Breast epithelium (tissue), 4 donors: Measurements from ENCODE around the gene DYRK1A. TPM values are rescaled to one million over a fixed set of nuclear protein-coding genes. Genes with fewer than 3 reads are reported as not detected.
"Not testable (repeated sequence)": the region's sequence is repeated elsewhere in the genome, so short reads cannot be mapped to it uniquely, and the experiment has no call there.

Experiments used
- DNase-seq, 2 donors: peaks; one replicate each; pipeline ENCODE4 v3.0.0-alpha.2; 2019; ENCODE audit warnings: low spot score in 2 of 2
- H3K27ac ChIP-seq, 2 donors: fragments of 200-600 bp; sonication (generic) in 1 of 2; one replicate each; pipeline ENCODE4 v1.5.1; 2016 to 2019; ENCODE audit warnings: mild to moderate bottlenecking in 1 of 2
- H3K27me3 ChIP-seq, 2 donors: fragments of 200-600 bp; sonication (generic) in 1 of 2; one replicate each; pipeline versions ENCODE4 v1.5.1 to v1.6.0; 2017 to 2019; ENCODE audit warnings: control low read depth in 1 of 2, mild to moderate bottlenecking in 1 of 2
- H3K36me3 ChIP-seq: fragments of 200-600 bp; one replicate; pipeline ENCODE4 v1.5.1; 2019
- H3K4me1 ChIP-seq, 2 donors: fragments of 200-600 bp; sonication (generic); one replicate each; pipeline ENCODE4 v1.5.1; 2016 to 2019; ENCODE audit warnings: control low read depth in 1 of 2
- H3K4me3 ChIP-seq, 3 donors: fragments of 200-600 bp; sonication (generic); 1 replicate in 2 of 3; 2 replicates in 1 of 3; pipeline ENCODE4 v1.5.1; 2016 to 2019; ENCODE audit warnings: mild to moderate bottlenecking in 3 of 3, moderate library complexity in 2 of 3
- H3K9me3 ChIP-seq, 2 donors: fragments of 200-600 bp; sonication (generic) in 1 of 2; one replicate each; pipeline ENCODE4 v1.5.1; 2016 to 2019; ENCODE audit warnings: control low read depth in 1 of 2
- CTCF ChIP-seq, 3 donors: fragments of 450-650 bp; IDR thresholded peaks; one replicate each; pipeline ENCODE4 v1.5.1; 2016 to 2017; ENCODE audit warnings: antibody characterized with exemption in 3 of 3, mild to moderate bottlenecking in 3 of 3, moderate library complexity in 3 of 3
- POLR2A ChIP-seq: fragments of 450-650 bp; IDR thresholded peaks from one replicate; pipeline ENCODE4 v1.6.1; 2016; ENCODE audit warnings: antibody characterized with exemption, mild to moderate bottlenecking, moderate library complexity
- POLR2AphosphoS5 ChIP-seq, 3 donors: sonication (generic); formaldehyde crosslinking; IDR thresholded peaks; one replicate each; pipeline ENCODE4 v1.6.1; 2017; ENCODE audit warnings: antibody characterized with exemption in 3 of 3
- intact Hi-C: fragments of 100-400 bp; cut with DNase I; formaldehyde crosslinking; loops from one replicate; pipeline ENCODE4 v1.15.1; 2023; ENCODE audit warnings: low total_unique reads
- total RNA-seq, 3 donors: library from RNA; depleted of rRNA; stranded (reverse); fragments of >200 nt; gene quantifications; one replicate each; pipeline ENCODE4 v1.1.0, GENCODE V29; 2016

DYRK1A gene
- total RNA-seq, 3 donors from 2014 or later: 71.7 to 138 (median 93.1) TPM

DNA sequence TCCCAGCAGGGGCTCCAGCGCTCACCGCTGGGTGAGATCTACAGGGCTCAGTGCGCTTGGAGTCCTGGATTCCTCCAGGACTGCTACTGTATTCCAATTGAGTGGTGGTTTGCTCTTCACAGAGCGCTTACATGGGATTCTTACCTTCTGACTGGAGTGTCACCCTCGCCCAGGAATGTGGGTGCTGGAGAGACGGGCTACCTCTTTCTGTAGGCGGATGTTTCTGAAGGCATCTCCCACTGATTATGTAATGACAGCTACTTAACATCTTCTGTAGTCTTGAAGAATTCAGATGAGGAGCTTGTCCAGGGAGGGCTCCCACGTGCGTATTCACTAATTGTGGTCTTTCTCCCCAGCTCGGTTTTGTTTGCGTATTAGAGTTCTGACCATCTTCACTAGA, 154.2 kb downstream of the DYRK1A start:
- Histone ChIP-seq H3K27ac (no peak overlapping the region), H3K4me3 (no peak overlapping the region), H3K9me3 (no peaks in the 10 kb centered on the region), H3K4me1 (no peaks in the 10 kb centered on the region), H3K27me3 (no peaks in the 10 kb centered on the region), H3K36me3 (no peaks in the 10 kb centered on the region)
- no peak for TF ChIP-seq POLR2AphosphoS5 (IDR thresholded peaks at IDR 0.05)
- no peak for TF ChIP-seq POLR2A
- no peak for TF ChIP-seq CTCF (IDR thresholded peaks at IDR 0.05)
- DNase-seq: no peak
- intact Hi-C loops: no loop called here

GRCh38 chr21:37521658-37522057, 155.1 kb downstream of the DYRK1A start:
- TF ChIP-seq CTCF (IDR thresholded peaks at IDR 0.05): no peak
- no peak for TF ChIP-seq POLR2AphosphoS5 (IDR thresholded peaks at IDR 0.05)
- no peak for TF ChIP-seq POLR2A
- Histone ChIP-seq H3K9me3 (no peaks in the 10 kb centered on the region), H3K4me3 (no peak overlapping the region), H3K4me1 (no peaks in the 10 kb centered on the region), H3K27me3 (no peaks in the 10 kb centered on the region), H3K27ac (no peak overlapping the region), H3K36me3 (no peaks in the 10 kb centered on the region)
- intact Hi-C loops: no loop called here
- no peak for DNase-seq

DNA sequence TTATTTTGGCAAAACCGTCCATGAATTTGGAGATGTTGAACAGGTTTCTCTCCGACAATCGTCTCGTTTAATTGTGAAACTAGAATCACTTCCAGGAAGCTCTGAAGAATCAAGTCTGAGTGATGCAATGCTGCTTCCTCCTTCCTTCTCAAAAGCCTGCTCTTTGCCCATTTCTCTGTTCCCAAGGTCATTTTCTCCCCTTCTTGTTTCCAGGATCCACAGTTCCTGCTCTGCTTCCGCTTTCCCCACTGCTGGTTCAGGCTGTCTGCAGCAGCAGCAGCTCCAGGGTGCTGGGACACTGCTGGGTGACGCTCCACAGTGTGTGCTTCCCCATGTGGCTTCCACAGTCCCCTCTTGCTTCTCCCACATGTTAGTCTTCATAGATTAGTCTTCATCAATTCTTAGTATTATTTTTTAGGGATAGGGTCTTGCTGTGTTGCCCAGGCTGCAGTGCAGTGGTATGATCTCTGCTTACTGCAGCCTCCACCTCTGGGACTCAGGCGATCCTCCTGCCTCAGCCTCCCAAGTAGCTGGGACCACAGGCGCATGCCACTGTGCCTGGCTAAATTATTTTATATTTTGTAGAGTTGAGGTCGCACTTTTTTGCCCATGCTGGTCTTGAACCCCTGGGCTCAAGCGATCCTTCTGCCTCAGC, 156.2 kb downstream of the DYRK1A start:
- no peak for TF ChIP-seq POLR2AphosphoS5 (IDR thresholded peaks at IDR 0.05)
- H3K4me1 ChIP-seq: no peaks in the 10 kb centered on the region
- no peaks in the 10 kb centered on the region for H3K36me3 ChIP-seq
- H3K9me3 ChIP-seq: no peaks in the 10 kb centered on the region
- no peak for DNase-seq
- intact Hi-C loops: no loop called here
- no peak overlapping the region for H3K4me3 ChIP-seq
- no peaks in the 10 kb centered on the region for H3K27me3 ChIP-seq
- H3K27ac ChIP-seq: no peak overlapping the region

DNA sequence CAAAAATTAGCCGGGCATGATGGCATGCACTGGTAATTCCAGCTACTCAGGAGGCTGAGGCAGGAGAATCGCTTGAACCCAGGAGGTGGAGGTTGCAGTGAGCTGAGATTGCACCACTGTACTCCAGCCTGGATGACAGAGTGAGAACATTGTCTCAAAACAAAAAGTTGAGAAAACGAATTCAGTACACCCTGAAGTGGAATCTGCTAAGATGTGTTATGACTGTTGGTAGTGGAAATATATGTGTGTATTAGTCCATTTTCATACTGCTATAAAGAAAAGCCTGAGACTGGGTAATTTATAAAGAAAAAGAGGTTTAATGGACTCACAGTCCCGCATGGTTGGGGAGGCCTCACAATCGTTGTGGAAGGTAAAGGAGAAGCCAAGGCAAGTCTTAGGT, 158.4 kb downstream of the DYRK1A start:
- H3K9me3 ChIP-seq, H3K4me3 ChIP-seq, H3K36me3 ChIP-seq, H3K4me1 ChIP-seq, H3K27ac ChIP-seq, H3K27me3 ChIP-seq, DNase-seq, intact Hi-C loops: not testable (repeated sequence)

GRCh38 chr21:37525810-37526209, 159.2 kb downstream of the DYRK1A start:
- no peak overlapping the region for H3K4me3 ChIP-seq
- H3K27me3 ChIP-seq: no peaks in the 10 kb centered on the region
- no peaks in the 10 kb centered on the region for H3K9me3 ChIP-seq
- no peaks in the 10 kb centered on the region for H3K4me1 ChIP-seq
- no peak for DNase-seq
- no peak overlapping the region for H3K27ac ChIP-seq
- TF ChIP-seq CTCF (IDR thresholded peaks at IDR 0.05): no peak
- no peak for TF ChIP-seq POLR2A
- TF ChIP-seq POLR2AphosphoS5 (IDR thresholded peaks at IDR 0.05): no peak
- no peaks in the 10 kb centered on the region for H3K36me3 ChIP-seq
- intact Hi-C loops: no loop called here

DNA sequence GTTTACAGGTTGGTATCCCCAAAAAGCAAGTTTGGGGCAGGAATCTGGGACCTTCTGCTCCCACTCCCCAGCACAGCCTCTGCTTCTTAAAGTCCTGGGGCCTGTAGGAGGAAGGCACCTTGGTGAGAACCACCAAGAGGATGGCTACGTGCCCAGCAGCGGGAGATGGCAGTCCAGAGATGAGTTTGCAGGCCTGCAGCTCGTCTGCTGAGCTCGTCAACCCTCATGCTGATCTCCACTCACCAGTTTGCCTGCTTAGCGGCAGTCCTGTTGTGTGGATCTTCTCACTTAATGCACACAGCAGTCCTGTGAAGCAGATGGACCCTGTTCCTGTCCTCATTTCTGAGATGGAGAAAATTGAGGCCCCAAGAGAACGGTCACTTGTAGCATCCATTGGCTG, 160.5 kb downstream of the DYRK1A start:
- Histone ChIP-seq H3K9me3 (no peaks in the 10 kb centered on the region), H3K4me1 (no peaks in the 10 kb centered on the region), H3K27ac (no peak overlapping the region), H3K27me3 (no peaks in the 10 kb centered on the region), H3K36me3 (no peaks in the 10 kb centered on the region), H3K4me3 (no peak overlapping the region)
- DNase-seq: no peak
- intact Hi-C loops: no loop called here
- TF ChIP-seq CTCF (IDR thresholded peaks at IDR 0.05) (no peak), POLR2A (no peak), POLR2AphosphoS5 (IDR thresholded peaks at IDR 0.05) (no peak)
